Upper lobe of right lung (tissue), 1 donor: Measurements from ENCODE around the gene BFAR. TPM values are rescaled to one million over a fixed set of nuclear protein-coding genes. Genes with fewer than 3 reads are reported as not detected.
"Not testable (repeated sequence)": the region's sequence is repeated elsewhere in the genome, so short reads cannot be mapped to it uniquely, and the experiment has no call there.

Experiments
- ATAC-seq: fragments of 200-7000 bp; cut with Tn5 transposase; one replicate; pipeline ENCODE4 v1.9.1; 2020; ENCODE audit warnings: mild to moderate bottlenecking, moderate library complexity
- DNase-seq: peaks from one replicate; pipeline ENCODE4 v3.0.0-alpha.2; 2020
- H3K27ac ChIP-seq: fragments of 200-600 bp; one replicate; pipeline ENCODE4 v1.8.0; 2022
- H3K27me3 ChIP-seq: fragments of 200-600 bp; one replicate; pipeline ENCODE4 v1.8.0; 2022; ENCODE audit warnings: mild to moderate bottlenecking
- H3K36me3 ChIP-seq: fragments of 200-600 bp; one replicate; pipeline ENCODE4 v1.8.0; 2022
- H3K4me1 ChIP-seq: fragments of 200-600 bp; one replicate; pipeline ENCODE4 v1.8.0; 2022
- H3K4me3 ChIP-seq: fragments of 200-600 bp; one replicate; pipeline ENCODE4 v1.8.0; 2022; ENCODE audit warnings: mild to moderate bottlenecking
- H3K9me3 ChIP-seq: fragments of 200-600 bp; one replicate; pipeline ENCODE4 v1.8.0; 2022
- CTCF ChIP-seq: fragments of 200-600 bp; IDR thresholded peaks from one replicate; pipeline ENCODE4 v1.8.0; 2022; ENCODE audit warnings: antibody characterized with exemption
- intact Hi-C: fragments of 100-400 bp; cut with DNase I; formaldehyde crosslinking; loops from one replicate; pipeline ENCODE4 v1.11.0; 2022
- total RNA-seq: library from RNA; stranded (reverse); fragmentation: NEBNext Ultra II Directional; extraction: Animal tissue kit (Norgen Biotek cat#: 25700); gene quantifications from one replicate; pipeline ENCODE4 v1.2.1, GENCODE V29; 2021
- donor health status: DM: no; HTN: yes; CAD: no; lungs with severe emphysema.

Gene BFAR
- total RNA-seq, 1 donor from 2014 or later, result 79.4 TPM

- no peaks in the 10 kb centered on the region for H3K9me3 ChIP-seq
- H3K4me1 ChIP-seq, result peaks cover 4% of the 10 kb centered on the region
- TF ChIP-seq CTCF, result no peak
- H3K27me3 ChIP-seq, result no peaks in the 10 kb centered on the region
- no peak for DNase-seq
- ATAC-seq, result no peak
- no peak overlapping the region for H3K27ac ChIP-seq
- intact Hi-C loops, result no loop called here
- no peaks in the 10 kb centered on the region for H3K36me3 ChIP-seq
- no peak overlapping the region for H3K4me3 ChIP-seq
Observed at GRCh38 chr16:14676633-14677032, 43.9 kb downstream of the BFAR start.

- Histone ChIP-seq H3K4me1 (peaks cover 4% of the 10 kb centered on the region), H3K9me3 (no peaks in the 10 kb centered on the region), H3K36me3 (no peaks in the 10 kb centered on the region), H3K4me3 (no peak overlapping the region), H3K27ac (no peak overlapping the region), H3K27me3 (no peaks in the 10 kb centered on the region)
- no peak for ATAC-seq
- no peak for DNase-seq
- intact Hi-C loops, result no loop called here
- TF ChIP-seq CTCF, result no peak
Observed at GRCh38 chr16:14677627-14678026, 44.9 kb downstream of the BFAR start.

GRCh38 chr16:14678748-14679497 lies 46.2 kb downstream of the BFAR start:
- Histone ChIP-seq H3K27me3 (no peaks in the 10 kb centered on the region), H3K4me3 (no peak overlapping the region), H3K36me3 (no peaks in the 10 kb centered on the region), H3K4me1 (no peaks in the 10 kb centered on the region), H3K9me3 (no peaks in the 10 kb centered on the region), H3K27ac (no peak overlapping the region)
- DNase-seq, result no peak
- intact Hi-C loops, result no loop called here
- TF ChIP-seq CTCF, result no peak
- no peak for ATAC-seq

- H3K36me3 ChIP-seq, H3K4me1 ChIP-seq, H3K9me3 ChIP-seq, ATAC-seq, H3K4me3 ChIP-seq, H3K27ac ChIP-seq, H3K27me3 ChIP-seq, intact Hi-C loops: not testable (repeated sequence)
- peak; percentile 15 for DNase-seq
Observed at GRCh38 chr16:14680396-14680795, 47.6 kb downstream of the BFAR start.

- Histone ChIP-seq H3K27ac (no peak overlapping the region), H3K4me1 (no peaks in the 10 kb centered on the region), H3K4me3 (no peak overlapping the region), H3K36me3 (no peaks in the 10 kb centered on the region), H3K27me3 (no peaks in the 10 kb centered on the region), H3K9me3 (no peaks in the 10 kb centered on the region)
- DNase-seq (no peak), ATAC-seq (no peak)
- intact Hi-C loops, result no loop called here
- TF ChIP-seq CTCF, result no peak
Observed at GRCh38 chr16:14681115-14681514, 48.4 kb downstream of the BFAR start.

GRCh38 chr16:14682121-14682520 lies 49.4 kb downstream of the BFAR start:
- H3K36me3 ChIP-seq, result no peaks in the 10 kb centered on the region
- H3K4me3 ChIP-seq, result no peak overlapping the region
- intact Hi-C loops, result no loop called here
- ATAC-seq (no peak), DNase-seq (peak; percentile 38)
- no peaks in the 10 kb centered on the region for H3K9me3 ChIP-seq
- H3K27ac ChIP-seq, result no peak overlapping the region
- no peak for TF ChIP-seq CTCF
- no peaks in the 10 kb centered on the region for H3K27me3 ChIP-seq
- H3K4me1 ChIP-seq, result no peaks in the 10 kb centered on the region

GRCh38 chr16:14685870-14686793 lies 53.4 kb downstream of the BFAR start:
- H3K27ac ChIP-seq, H3K4me3 ChIP-seq, H3K27me3 ChIP-seq, intact Hi-C loops, H3K36me3 ChIP-seq, H3K9me3 ChIP-seq, H3K4me1 ChIP-seq: not testable (repeated sequence)
- DNase-seq (peak; percentile 44), ATAC-seq (peak; percentile 47)

GRCh38 chr16:14694129-14694528 lies 61.4 kb downstream of the BFAR start, which contains the start of gene PLA2G10:
TSS of gene PLA2G10 (minus strand) at chr16:14694308. CDS start at chr16:14694229, 79 bp downstream.
- H3K36me3 ChIP-seq, H3K9me3 ChIP-seq, H3K27me3 ChIP-seq, intact Hi-C loops, H3K4me1 ChIP-seq, H3K4me3 ChIP-seq, DNase-seq, H3K27ac ChIP-seq: not testable (repeated sequence)
- peak; percentile 88 for ATAC-seq

- intact Hi-C loops, H3K27ac ChIP-seq, H3K4me1 ChIP-seq, H3K36me3 ChIP-seq, H3K4me3 ChIP-seq, H3K9me3 ChIP-seq, H3K27me3 ChIP-seq, DNase-seq: not testable (repeated sequence)
- ATAC-seq, result peak; percentile 38
Observed at GRCh38 chr16:14701859-14702258, 69.1 kb downstream of the BFAR start.
